IPS-18a (cell line): ENCODE data around the gene SCAMP2.
"Not testable (repeated sequence)": the region's sequence is repeated elsewhere in the genome, so short reads cannot be mapped to it uniquely, and the experiment has no call there.

ENCODE experiments used
- H3K27ac ChIP-seq: one replicate; pipeline ENCODE4 v1.5.1; 2013; ENCODE audit warnings: low read length
- H3K27me3 ChIP-seq: one replicate; pipeline ENCODE4 v1.6.1; 2013; ENCODE audit warnings: mild to moderate bottlenecking, low read length; ENCODE audit not compliant: control insufficient read depth, insufficient read depth
- H3K36me3 ChIP-seq: one replicate; pipeline ENCODE4 v1.6.1; 2013; ENCODE audit warnings: low read depth, low read length; ENCODE audit not compliant: control insufficient read depth
- H3K4me1 ChIP-seq: one replicate; pipeline ENCODE4 v1.6.1; 2013; ENCODE audit warnings: low read depth, low read length; ENCODE audit not compliant: control insufficient read depth
- H3K4me3 ChIP-seq: one replicate; pipeline ENCODE4 v1.5.1; 2013; ENCODE audit warnings: low read length
- H3K9ac ChIP-seq: one replicate; pipeline ENCODE4 v1.6.1; 2013; ENCODE audit warnings: mild to moderate bottlenecking, low read length, moderate library complexity
- H3K9me3 ChIP-seq: one replicate; pipeline ENCODE4 v1.6.1; 2013; ENCODE audit warnings: low read depth, low read length; ENCODE audit not compliant: control insufficient read depth

The SCAMP2 gene

GRCh38 chr15:74873036-74873755 lies at the start of gene SCAMP2:
SCAMP2 (minus strand) TSS chr15:74873365; CDS start chr15:74873255, 110 bp downstream.
- H3K4me1 ChIP-seq, result no peaks in the 10 kb centered on the region
- peak within 1 kb of the TSS; percentile 53 for H3K27ac ChIP-seq
- H3K4me3 ChIP-seq, result peak within 1 kb of the TSS; percentile 94
- H3K36me3 ChIP-seq, result no peaks in the 10 kb centered on the region
- H3K27me3 ChIP-seq, result no peaks in the 10 kb centered on the region
- H3K9ac ChIP-seq, result peak within 1 kb of the TSS; percentile 91
- H3K9me3 ChIP-seq, result no peaks in the 10 kb centered on the region

- no peaks in the 10 kb centered on the region for H3K4me1 ChIP-seq
- H3K9me3 ChIP-seq, result no peaks in the 10 kb centered on the region
- H3K4me3 ChIP-seq, result no peak overlapping the region
- no peak overlapping the region for H3K9ac ChIP-seq
- no peaks in the 10 kb centered on the region for H3K27me3 ChIP-seq
- H3K27ac ChIP-seq, result no peak overlapping the region
- peaks cover 76% of the 10 kb centered on the region for H3K36me3 ChIP-seq
These were observed 47.3 kb upstream of the SCAMP2 start for GRCh38 chr15:74920456-74920855.

- no peak overlapping the region for H3K4me3 ChIP-seq
- H3K27me3 ChIP-seq, result no peaks in the 10 kb centered on the region
- H3K27ac ChIP-seq, result no peak overlapping the region
- H3K9me3 ChIP-seq, result no peaks in the 10 kb centered on the region
- H3K36me3 ChIP-seq, result peaks cover 73% of the 10 kb centered on the region
- no peak overlapping the region for H3K9ac ChIP-seq
- no peaks in the 10 kb centered on the region for H3K4me1 ChIP-seq
These were observed 44.5 kb upstream of the SCAMP2 start for GRCh38 chr15:74917676-74918075.

GRCh38 chr15:74913799-74914198 lies 40.6 kb upstream of the SCAMP2 start:
- H3K27ac ChIP-seq, H3K4me1 ChIP-seq, H3K4me3 ChIP-seq, H3K9ac ChIP-seq, H3K27me3 ChIP-seq, H3K9me3 ChIP-seq: not testable (repeated sequence)
- peaks cover 53% of the 10 kb centered on the region for H3K36me3 ChIP-seq

- Histone ChIP-seq H3K27me3 (no peaks in the 10 kb centered on the region), H3K36me3 (peaks cover 46% of the 10 kb centered on the region), H3K4me1 (no peaks in the 10 kb centered on the region), H3K4me3 (no peak overlapping the region), H3K9ac (no peak overlapping the region), H3K27ac (no peak overlapping the region), H3K9me3 (no peaks in the 10 kb centered on the region)
These were observed 39.9 kb upstream of the SCAMP2 start for GRCh38 chr15:74913041-74913440.

GRCh38 chr15:74908635-74909034 lies 35.5 kb upstream of the SCAMP2 start:
- no peaks in the 10 kb centered on the region for H3K27me3 ChIP-seq
- H3K36me3 ChIP-seq, result peaks cover 29% of the 10 kb centered on the region
- H3K27ac ChIP-seq, result no peak overlapping the region
- H3K4me1 ChIP-seq, result no peaks in the 10 kb centered on the region
- H3K9me3 ChIP-seq, result no peaks in the 10 kb centered on the region
- H3K4me3 ChIP-seq, result no peak overlapping the region
- H3K9ac ChIP-seq, result no peak overlapping the region

GRCh38 chr15:74907163-74907870 lies 34.2 kb upstream of the SCAMP2 start:
- peak overlapping the region; percentile 82 for H3K4me3 ChIP-seq

GRCh38 chr15:74906450-74907162 lies 33.4 kb upstream of the SCAMP2 start, which contains the start of gene FAM219B:
FAM219B (minus strand) TSS chr15:74906851; CDS start chr15:74906800, 51 bp downstream.
- H3K9ac ChIP-seq, result peak within 1 kb of the TSS; percentile 88
- peak within 1 kb of the TSS; percentile 82 for H3K4me3 ChIP-seq
- H3K9me3 ChIP-seq, result no peaks in the 10 kb centered on the region
- H3K4me1 ChIP-seq, result no peaks in the 10 kb centered on the region
- no peaks in the 10 kb centered on the region for H3K27me3 ChIP-seq
- peaks cover 33% of the 10 kb centered on the region for H3K36me3 ChIP-seq
- peak within 1 kb of the TSS; percentile 67 for H3K27ac ChIP-seq

More at GRCh38 chr15:74907163-74907870, 34.2 kb upstream of the SCAMP2 start:
- no peaks in the 10 kb centered on the region for H3K4me1 ChIP-seq
- peak overlapping the region; percentile 88 for H3K9ac ChIP-seq
- peak overlapping the region; percentile 67 for H3K27ac ChIP-seq
- H3K9me3 ChIP-seq, result no peaks in the 10 kb centered on the region
- peaks cover 32% of the 10 kb centered on the region for H3K36me3 ChIP-seq
- H3K27me3 ChIP-seq, result no peaks in the 10 kb centered on the region

- no peaks in the 10 kb centered on the region for H3K9me3 ChIP-seq
- no peaks in the 10 kb centered on the region for H3K4me1 ChIP-seq
- peak overlapping the region; percentile 88 for H3K9ac ChIP-seq
- H3K4me3 ChIP-seq, result peak overlapping the region; percentile 82
- H3K27ac ChIP-seq, result no peak overlapping the region
- peaks cover 32% of the 10 kb centered on the region for H3K36me3 ChIP-seq
- no peaks in the 10 kb centered on the region for H3K27me3 ChIP-seq
These were observed 32.9 kb upstream of the SCAMP2 start for GRCh38 chr15:74906067-74906449.

GRCh38 chr15:74904190-74904805 lies 31.1 kb upstream of the SCAMP2 start:
- no peaks in the 10 kb centered on the region for H3K9me3 ChIP-seq
- peaks cover 46% of the 10 kb centered on the region for H3K36me3 ChIP-seq
- no peaks in the 10 kb centered on the region for H3K27me3 ChIP-seq
- H3K4me3 ChIP-seq, result no peak overlapping the region
- no peak overlapping the region for H3K27ac ChIP-seq
- H3K9ac ChIP-seq, result no peak overlapping the region
- H3K4me1 ChIP-seq, result no peaks in the 10 kb centered on the region

GRCh38 chr15:74903676-74904075 lies 30.5 kb upstream of the SCAMP2 start:
- peaks cover 52% of the 10 kb centered on the region for H3K36me3 ChIP-seq
- no peaks in the 10 kb centered on the region for H3K27me3 ChIP-seq
- H3K9ac ChIP-seq, result no peak overlapping the region
- H3K4me3 ChIP-seq, result no peak overlapping the region
- H3K27ac ChIP-seq, result no peak overlapping the region
- H3K4me1 ChIP-seq, result no peaks in the 10 kb centered on the region
- H3K9me3 ChIP-seq, result no peaks in the 10 kb centered on the region
